ENCODE data around the gene SYNE3.
"Not testable (repeated sequence)": the region's sequence is repeated elsewhere in the genome, so short reads cannot be mapped to it uniquely, and the experiment has no call there.

SYNE3 gene

GRCh38 chr14:95523815-95524448, 7.5 kb upstream of the SYNE3 start:
- no peak for DNase-seq (ENCODE audit: low spot score)

- no peak for DNase-seq (ENCODE audit: low spot score)
Measured at GRCh38 chr14:95523051-95523814, 6.8 kb upstream of the SYNE3 start.

GRCh38 chr14:95522556-95522955, 6.1 kb upstream of the SYNE3 start:
- no peak for DNase-seq (ENCODE audit: low spot score)

GRCh38 chr14:95522116-95522515, 5.7 kb upstream of the SYNE3 start:
- no peak for DNase-seq (ENCODE audit: low spot score)

GRCh38 chr14:95521001-95521400, 4.6 kb upstream of the SYNE3 start:
- DNase-seq (ENCODE audit: low spot score) = no peak

- no peak for DNase-seq (ENCODE audit: low spot score)
Measured at GRCh38 chr14:95520346-95520745, 3.9 kb upstream of the SYNE3 start.

GRCh38 chr14:95519699-95520098, 3.2 kb upstream of the SYNE3 start:
- DNase-seq (ENCODE audit: low spot score) = peak; percentile 59

GRCh38 chr14:95518045-95518751, 1.7 kb upstream of the SYNE3 start:
- DNase-seq (ENCODE audit: low spot score) = peak; percentile 68

GRCh38 chr14:95515596-95516552, 576 bp downstream of the SYNE3 start:
- peak; percentile 93 for DNase-seq (ENCODE audit: low spot score)

- DNase-seq (ENCODE audit: low spot score) = peak; percentile 48
Measured at GRCh38 chr14:95515080-95515489, 1.4 kb downstream of the SYNE3 start.

GRCh38 chr14:95514131-95515079, 2.0 kb downstream of the SYNE3 start:
- no peak for DNase-seq (ENCODE audit: low spot score)

- no peak for DNase-seq (ENCODE audit: low spot score)
Measured at GRCh38 chr14:95513291-95513690, 3.2 kb downstream of the SYNE3 start.

GRCh38 chr14:95511687-95512086, 4.8 kb downstream of the SYNE3 start:
- no peak for DNase-seq (ENCODE audit: low spot score)

GRCh38 chr14:95510804-95511203, 5.6 kb downstream of the SYNE3 start:
- DNase-seq (ENCODE audit: low spot score) = no peak

- DNase-seq (ENCODE audit: low spot score) = not testable (repeated sequence)
Measured at GRCh38 chr14:95510344-95510743, 6.1 kb downstream of the SYNE3 start.

- no peak for DNase-seq (ENCODE audit: low spot score)
Measured at GRCh38 chr14:95509495-95509894, 7.0 kb downstream of the SYNE3 start.

GRCh38 chr14:95508377-95508776, 8.1 kb downstream of the SYNE3 start:
- DNase-seq (ENCODE audit: low spot score) = no peak

GRCh38 chr14:95507701-95508103, 8.7 kb downstream of the SYNE3 start:
- no peak for DNase-seq (ENCODE audit: low spot score)

- DNase-seq (ENCODE audit: low spot score) = no peak
Measured at GRCh38 chr14:95507174-95507573, 9.3 kb downstream of the SYNE3 start.

GRCh38 chr14:95505030-95505589, 11.3 kb downstream of the SYNE3 start:
- peak; percentile 62 for DNase-seq (ENCODE audit: low spot score)

Measured in NAMALWA (cell line).